Cortex of kidney (tissue), 1 donor: ENCODE measurements around the gene SAP130.

ENCODE experiments used
- DNase-seq: peaks from one replicate; lab custom pipeline; 2025; lab: John Stamatoyannopoulos, UW

Gene SAP130

GRCh38 chr2:128026448-128027277 lies 1.2 kb downstream of the SAP130 start:
- no peak for DNase-seq

GRCh38 chr2:128024816-128025215 lies 3.0 kb downstream of the SAP130 start:
- DNase-seq, result no peak

- no peak for DNase-seq
Measured at GRCh38 chr2:128017561-128017960, 10.3 kb downstream of the SAP130 start.

GRCh38 chr2:128016620-128017019 lies 11.2 kb downstream of the SAP130 start:
- DNase-seq, result no peak

- DNase-seq, result no peak
Measured at GRCh38 chr2:128012698-128013097, 15.2 kb downstream of the SAP130 start.

- DNase-seq, result no peak
Measured at GRCh38 chr2:128008074-128008672, 19.7 kb downstream of the SAP130 start.

GRCh38 chr2:128004509-128004908 lies 23.4 kb downstream of the SAP130 start:
- DNase-seq, result no peak

- no peak for DNase-seq
Measured at GRCh38 chr2:128003463-128003862, 24.4 kb downstream of the SAP130 start.

- no peak for DNase-seq
Measured at GRCh38 chr2:127996160-127996559, 31.7 kb downstream of the SAP130 start.

GRCh38 chr2:127995725-127996124 lies 32.1 kb downstream of the SAP130 start:
- DNase-seq, result no peak

GRCh38 chr2:127993659-127994058 lies 34.2 kb downstream of the SAP130 start:
- no peak for DNase-seq

GRCh38 chr2:127991742-127992141 lies 36.1 kb downstream of the SAP130 start:
- DNase-seq, result no peak

GRCh38 chr2:127986548-127987079 lies 41.2 kb downstream of the SAP130 start:
- DNase-seq, result no peak

GRCh38 chr2:127985735-127986134 lies 42.1 kb downstream of the SAP130 start:
- no peak for DNase-seq

- DNase-seq, result no peak
Measured at GRCh38 chr2:127985026-127985734, 42.7 kb downstream of the SAP130 start.

GRCh38 chr2:127984551-127984950 lies 43.3 kb downstream of the SAP130 start:
- no peak for DNase-seq

GRCh38 chr2:127969446-127969845 lies 58.4 kb downstream of the SAP130 start:
- DNase-seq, result no peak

- DNase-seq, result no peak
Measured at GRCh38 chr2:127968610-127969339, 59.1 kb downstream of the SAP130 start.

GRCh38 chr2:127961729-127962128 lies 66.1 kb downstream of the SAP130 start:
- no peak for DNase-seq

- DNase-seq, result no peak
Measured at GRCh38 chr2:127957240-127957639, 70.6 kb downstream of the SAP130 start.

- DNase-seq, result no peak
Measured at GRCh38 chr2:127954857-127955256, 73.0 kb downstream of the SAP130 start.

- no peak for DNase-seq
Measured at GRCh38 chr2:127953849-127954248, 74.0 kb downstream of the SAP130 start.
